GM21367 (cell line): Measurements from ENCODE around the gene GAPDHS.
A peak's percentile ranks its signal among the peaks of the same experiment; 100 is the strongest.

ENCODE experiments used
- ATAC-seq: cut with Tn5 transposase; IDR thresholded peaks from one replicate; pipeline ENCODE4 v1.9.1; 2021; ENCODE audit not compliant: unreplicated experiment

The GAPDHS gene

DNA sequence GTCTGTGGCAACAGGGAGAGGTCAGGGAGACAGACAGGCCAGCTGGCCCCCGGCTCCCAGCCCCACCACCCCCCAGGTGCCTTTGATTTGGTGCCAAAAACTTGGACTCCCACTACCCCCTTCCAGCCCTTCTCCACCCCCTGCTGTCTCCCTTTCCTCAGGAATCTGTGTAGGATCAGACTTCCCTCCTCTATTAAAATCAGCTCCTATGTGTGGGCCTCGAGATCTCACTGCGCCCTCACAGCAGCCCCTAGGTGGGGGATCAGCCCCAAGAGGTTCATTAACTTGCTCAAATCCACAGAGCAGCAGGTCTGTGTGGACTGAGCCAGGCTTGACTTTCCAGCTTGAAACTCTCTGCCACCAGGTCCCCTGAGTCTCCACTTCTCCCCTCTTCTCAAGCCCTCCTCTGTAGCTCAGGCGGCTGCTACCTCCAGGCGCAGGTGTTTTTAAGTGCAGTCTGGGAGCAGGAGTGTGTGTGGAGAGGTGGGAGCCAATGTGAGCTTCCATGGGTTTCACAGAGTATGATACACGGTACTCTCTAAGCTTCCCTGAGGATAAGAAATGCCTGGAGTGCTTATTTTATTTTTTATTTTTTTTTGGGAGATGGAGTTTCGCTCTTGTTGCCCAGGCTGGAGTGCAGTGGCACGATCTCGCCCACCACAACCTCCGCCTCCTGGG is 1.7 kb downstream of the GAPDHS start:
- ATAC-seq: no peak

DNA sequence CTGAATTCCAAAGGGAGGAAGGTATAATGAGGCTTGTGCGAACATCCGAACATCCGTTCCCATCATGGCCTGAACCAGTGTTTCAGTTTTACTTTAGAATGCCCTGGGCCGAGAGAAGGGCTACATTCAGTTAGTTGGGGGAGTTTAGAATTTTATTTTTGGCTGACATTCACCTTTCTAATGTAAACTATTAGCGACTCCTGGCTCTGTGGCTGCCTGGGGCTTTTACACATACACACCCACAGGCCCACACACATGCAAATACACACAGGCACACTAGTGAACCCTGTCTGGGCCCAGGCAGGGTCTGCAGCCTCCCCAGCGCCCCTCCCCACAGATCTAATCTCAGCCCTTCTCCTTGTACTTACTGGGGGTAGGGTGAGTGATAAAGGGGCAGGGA is 6.1 kb downstream of the GAPDHS start:
- ATAC-seq: no peak

DNA sequence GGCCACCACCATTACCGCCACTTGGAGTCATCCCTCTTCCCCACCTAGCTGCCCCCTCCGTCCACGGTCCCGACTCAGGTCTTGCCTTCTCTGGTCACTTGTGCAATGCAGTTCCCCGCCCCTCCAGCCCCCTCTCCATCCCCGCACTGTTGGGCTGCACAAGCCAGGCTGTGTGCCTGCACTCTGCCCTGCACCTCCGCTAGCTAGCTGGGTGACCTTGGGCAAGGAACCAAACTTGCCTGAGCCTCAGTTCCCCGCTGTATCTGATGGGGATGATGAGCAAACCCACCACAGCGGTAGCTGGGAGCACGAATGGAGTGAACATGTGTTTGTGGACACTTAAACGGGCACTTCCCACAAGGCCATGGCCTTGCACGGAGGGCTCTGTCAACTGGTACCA is 6.6 kb downstream of the GAPDHS start:
- ATAC-seq: no peak

DNA sequence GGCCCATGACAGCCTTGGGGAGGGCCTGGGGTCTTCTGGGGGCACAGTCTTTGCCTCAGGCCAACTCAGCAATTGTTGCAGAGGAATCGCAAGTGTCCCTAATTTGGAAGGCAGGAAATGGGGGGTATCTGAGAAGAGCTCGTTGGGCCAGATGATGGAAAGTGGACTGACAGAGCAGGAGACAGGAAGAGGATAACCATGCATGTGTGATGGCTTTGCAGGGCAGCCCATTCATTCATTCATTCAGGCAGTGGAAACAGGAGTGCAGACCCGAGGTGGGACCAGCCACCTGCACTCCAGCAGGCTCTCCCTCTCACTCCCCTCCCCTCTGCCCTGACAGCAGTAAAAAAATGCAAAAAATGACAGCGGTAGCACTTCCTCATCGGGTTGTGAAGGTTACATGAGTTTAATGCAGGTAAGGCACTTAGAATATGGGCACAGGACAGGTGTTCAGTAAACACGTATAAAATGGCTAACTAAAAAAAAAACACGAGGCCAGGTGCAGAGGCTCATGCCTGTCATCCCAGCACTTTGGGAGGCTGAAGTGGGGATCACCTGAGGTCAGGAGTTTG is 7.2 kb downstream of the GAPDHS start:
- ATAC-seq: no peak

DNA sequence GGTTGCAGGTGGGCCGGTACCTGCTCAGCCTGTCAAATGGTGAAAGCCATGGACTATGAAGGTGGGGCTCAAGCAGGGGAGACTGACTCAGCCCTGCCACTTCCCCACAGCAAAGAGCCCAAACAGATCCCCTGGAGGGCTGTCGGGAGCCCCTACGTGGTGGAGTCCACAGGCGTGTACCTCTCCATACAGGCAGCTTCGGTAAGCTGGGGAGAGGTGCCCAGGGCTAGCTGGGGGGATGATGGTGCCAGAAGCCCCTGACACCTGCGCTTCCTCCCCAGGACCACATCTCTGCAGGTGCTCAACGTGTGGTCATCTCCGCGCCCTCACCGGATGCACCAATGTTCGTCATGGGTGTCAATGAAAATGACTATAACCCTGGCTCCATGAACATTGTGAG is 9.0 kb downstream of the GAPDHS start:
- ATAC-seq: no peak

DNA sequence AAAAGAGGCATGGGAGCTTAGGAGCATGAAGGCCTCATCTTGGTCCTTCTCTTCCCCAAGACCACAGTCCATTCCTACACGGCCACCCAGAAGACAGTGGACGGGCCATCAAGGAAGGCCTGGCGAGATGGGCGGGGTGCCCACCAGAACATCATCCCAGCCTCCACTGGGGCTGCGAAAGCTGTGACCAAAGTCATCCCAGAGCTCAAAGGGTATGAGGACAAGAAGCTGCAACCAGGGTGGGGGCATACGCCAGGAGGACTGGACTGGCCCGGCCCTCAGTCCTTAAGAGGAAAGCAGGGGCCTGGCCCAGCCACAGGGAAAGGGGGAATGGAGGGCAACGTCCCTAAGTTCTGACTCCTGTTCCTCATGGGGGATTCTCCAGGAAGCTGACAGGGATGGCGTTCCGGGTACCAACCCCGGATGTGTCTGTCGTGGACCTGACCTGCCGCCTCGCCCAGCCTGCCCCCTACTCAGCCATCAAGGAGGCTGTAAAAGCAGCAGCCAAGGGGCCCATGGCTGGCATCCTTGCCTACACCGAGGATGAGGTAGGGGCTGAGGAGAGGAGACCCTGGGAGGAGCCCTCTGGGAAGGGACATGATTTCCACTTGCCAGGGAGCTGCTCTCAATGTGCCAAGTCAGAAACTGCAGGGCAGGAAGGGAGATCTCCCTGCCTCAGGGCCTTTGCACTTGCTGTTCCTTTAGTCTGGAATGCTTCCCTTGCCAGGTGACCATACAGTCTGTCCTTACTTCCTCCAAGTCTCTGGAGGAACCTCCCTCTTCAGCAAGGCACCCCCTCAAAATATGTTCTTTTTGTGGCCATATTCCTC is 10.2 kb downstream of the GAPDHS start:
- ATAC-seq: no peak

DNA sequence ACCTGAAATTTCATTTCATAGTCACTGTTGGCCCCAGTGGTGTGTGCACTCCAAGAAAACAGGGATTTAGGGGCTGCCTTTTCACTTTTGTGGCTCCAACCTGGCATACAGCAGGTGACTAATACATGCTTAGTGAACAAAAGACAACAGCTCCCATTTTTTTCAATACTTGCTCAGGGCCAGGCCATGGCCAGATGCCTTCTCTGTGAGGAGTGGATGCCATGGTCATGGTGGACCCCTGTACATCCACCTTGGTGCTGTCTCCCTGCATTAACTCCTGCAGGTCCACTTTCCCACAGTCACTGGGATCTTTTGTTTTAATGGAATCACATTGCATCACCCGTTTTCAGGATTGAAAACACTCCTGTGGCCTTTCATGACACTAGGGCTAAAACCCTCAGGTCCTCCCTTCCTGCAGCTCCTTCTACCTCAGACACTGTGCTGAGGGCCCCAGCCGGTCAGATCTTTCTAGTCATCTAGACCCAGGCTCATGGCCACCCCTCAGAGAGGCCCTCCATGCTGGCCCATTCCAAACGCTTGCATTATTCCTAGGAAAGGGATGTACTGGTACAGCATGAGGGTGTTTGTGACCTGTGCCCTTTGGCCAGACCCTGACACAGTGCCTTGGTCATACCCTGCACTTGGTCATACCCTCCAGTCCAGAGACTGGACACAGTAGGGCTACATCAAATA is 11.0 kb downstream of the GAPDHS start:
- no peak for ATAC-seq

DNA sequence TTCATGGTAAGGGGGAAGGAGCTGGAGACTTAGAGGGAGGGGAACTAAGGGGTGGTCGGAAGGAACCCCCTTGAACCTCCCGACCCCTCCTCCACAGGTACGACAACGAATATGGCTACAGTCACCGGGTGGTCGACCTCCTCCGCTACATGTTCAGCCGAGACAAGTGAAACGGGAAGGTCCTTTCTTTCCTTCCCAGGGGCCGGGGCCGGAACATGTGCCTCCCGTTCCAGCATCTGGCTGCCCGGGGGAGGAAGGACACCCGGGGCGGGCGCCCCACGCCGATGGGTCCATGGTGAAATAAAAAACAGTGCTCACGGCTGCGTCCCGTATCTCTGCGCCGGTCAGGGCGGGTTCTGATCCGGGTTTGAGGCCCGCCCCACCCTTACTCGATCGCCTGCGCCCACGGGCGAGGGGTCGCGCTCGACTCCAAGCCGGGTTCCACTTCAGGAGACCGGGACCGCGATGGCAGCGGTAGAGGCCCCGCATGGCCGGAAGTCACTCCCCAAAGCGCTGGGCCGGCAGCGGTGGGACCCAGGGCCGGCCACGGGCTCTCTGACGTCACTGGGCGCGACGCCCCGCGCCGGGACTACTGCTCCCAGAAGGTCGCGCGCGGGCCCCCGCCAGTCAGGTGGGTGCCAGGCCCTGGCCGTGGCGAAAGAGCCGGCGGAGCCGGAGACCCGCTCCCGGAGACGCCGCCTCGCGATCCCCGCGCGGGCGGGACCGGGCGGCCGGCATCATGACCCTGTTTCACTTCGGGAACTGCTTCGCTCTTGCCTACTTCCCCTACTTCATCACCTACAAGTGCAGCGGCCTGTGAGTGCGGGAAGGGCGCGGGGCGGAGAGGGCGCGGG is 12.0 kb downstream of the GAPDHS start, which contains the start of gene TMEM147:
Gene TMEM147, plus strand, starts transcription at position 626 of the 854 bp plus-strand sequence. Its CDS starts 114 bp downstream, at position 740.
- ATAC-seq: peak; percentile 54

DNA sequence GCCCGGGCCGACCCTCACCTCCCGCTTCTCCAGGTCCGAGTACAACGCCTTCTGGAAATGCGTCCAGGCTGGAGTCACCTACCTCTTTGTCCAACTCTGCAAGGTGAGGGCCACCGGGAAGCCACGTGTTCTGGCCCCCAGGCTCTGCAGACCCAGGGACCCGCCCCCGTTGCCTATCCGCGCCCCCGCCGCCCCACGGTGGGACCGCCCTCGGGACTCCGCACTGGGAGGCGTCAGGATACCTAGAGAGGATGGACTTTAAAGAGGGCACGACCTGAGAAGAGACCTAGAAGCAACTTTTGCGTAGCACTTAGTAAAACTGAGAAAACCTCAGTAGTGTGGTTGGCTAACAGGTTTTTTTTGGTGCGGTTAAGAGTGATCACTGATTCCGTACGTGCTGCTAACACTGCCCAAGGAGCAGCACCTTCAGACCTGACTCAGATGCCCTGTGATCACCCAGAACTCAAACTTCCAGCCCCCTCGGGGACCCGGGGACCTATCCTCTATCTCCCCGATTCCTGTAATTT is 12.7 kb downstream of the GAPDHS start:
- peak; percentile 22 for ATAC-seq

DNA sequence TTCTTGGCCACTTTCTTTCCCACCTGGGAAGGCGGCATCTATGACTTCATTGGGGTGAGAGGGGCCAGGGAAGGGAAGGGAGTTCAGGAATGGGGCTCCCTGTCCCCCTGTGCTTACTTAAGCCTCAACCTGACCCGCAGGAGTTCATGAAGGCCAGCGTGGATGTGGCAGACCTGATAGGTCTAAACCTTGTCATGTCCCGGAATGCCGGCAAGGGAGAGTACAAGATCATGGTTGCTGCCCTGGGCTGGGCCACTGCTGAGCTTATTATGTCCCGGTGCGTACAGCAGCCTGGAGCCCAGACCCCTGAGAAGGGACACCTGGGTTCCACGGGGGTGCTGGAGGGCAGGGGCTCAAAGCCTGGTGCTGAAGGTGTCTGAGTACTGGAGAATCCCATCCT is 13.3 kb downstream of the GAPDHS start:
- ATAC-seq: no peak

DNA sequence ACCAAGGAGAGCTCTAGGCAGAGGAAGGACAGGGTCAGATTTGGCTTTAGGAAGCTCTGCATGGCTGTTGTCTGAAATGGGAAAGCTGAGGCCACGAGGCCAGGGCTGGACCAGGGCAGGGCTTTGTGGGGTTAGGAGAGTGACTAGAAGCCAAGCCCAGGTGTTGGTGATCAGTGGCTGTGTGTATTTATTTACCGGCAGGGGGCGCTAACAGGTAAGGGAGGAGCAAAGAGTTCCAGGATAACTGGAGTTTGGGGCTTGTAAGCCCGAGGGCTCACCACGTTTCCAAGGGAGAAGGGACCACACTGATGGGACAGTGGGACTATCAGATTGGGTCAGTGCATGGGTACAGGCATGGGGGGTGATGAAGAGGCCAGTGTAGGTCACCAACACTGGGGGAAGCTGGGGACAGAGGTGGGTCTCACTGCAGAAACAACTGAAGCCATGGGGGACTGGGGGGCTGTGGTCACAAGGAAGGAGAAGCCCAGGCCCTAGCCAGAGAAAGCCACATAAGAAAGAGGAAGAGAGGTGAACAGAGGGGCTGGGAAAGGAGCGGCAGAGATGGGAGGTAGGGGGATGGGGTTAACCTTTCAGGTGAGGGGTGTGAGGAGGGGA is 16.0 kb downstream of the GAPDHS start:
- no peak for ATAC-seq

DNA sequence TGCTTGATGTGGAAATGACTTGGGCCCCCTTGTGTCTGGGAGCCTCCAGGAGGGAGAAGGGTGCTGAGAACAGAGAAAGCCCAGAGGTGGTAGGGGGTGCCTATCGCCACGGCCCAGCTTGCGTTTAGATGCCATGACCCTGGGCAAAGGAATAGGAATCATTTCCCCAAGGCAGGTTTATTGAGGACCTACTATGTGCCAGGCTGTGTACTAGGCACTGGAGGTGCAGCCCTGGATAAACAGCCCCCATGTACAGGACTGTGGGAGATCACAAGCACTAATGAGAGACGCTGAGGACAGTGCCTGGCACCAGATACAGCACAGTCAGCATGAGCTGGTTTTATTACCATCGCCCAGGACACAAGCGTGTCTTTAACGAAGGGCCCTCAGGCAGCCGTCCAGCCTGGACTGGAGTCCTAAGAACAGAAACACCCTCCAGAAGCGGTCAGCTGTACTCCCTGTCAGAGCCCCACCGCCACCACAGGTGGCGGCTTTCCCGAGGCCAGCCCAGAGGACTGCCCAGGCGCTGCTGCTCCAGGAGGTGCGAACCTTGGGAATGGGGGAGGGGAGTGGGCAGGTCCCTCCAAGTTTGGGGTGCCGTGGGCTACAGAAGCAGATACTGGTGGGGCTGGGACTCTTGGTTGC is 16.7 kb downstream of the GAPDHS start:
- ATAC-seq: no peak

DNA sequence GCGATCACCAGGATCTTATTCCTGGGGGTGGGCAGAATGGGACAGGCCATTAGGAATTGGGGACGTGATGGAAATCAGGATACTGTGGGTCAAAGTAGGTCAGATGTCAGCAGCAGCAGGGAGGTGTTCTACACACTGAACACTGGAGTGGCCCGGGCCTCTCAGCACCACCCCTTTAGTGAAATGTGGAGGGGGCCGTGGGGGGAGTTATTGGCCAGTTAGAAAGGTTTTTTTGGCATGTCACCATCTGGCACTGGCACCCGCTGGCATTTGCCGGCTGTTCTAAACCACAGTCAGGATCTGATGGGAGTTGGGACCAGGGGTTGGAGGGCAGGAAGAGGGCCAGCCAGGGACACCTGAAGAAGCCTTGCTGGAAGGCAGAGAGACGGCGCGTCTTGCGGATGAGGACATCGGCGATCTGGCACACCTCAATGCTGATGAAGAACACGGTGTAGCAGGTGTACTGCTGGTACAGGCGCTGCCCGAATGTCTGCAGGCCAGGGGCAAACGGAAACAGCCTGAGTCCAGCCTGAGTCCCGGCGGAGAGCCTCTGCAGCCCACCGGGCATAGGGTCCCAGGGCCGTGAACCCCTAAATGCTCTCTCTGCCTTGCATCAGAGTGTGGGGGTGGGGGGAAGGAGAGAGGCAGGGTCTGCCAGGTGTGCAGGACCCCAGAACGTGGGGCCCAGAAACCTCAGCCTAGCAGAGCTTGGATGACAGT is 18.0 kb downstream of the GAPDHS start:
- no peak for ATAC-seq

DNA sequence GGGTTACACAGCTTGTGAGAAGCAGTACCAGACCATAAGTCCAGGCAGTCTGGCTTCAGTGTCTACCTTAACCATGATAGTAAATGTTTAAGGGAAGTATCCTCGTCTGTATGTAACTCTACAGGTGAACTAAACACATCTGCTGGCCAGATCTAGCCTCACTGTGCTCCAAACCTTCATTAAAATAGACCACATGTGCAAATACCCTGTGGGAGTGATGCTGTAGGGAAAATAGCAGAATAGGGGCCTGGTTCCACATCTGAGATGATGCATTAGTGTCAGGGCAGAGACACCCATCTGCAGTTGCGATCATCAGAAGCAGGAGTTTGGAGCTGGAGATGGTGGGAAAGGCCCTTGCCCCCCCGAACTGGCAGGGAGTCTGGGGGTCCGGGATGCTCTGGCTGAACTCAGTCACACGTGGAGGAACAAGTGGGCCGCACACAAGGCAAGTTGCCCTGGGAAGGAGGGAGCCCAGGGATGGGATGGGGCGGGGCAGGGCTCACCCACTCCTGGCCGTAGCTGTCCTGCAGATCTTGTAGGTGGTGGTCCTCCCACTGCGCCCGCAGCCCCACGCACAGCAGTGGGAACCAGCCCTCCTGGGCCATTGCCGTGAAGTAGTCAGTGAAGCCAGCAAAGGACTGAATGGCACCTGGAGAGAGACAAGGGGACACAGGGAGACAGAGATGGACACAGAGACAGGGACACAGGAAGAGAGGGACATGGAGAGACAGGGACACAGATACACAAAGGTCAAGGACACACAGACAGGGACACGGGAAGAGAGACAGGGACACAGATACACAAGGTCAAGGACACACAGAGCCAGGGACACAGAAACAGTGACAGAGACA is 19.5 kb downstream of the GAPDHS start:
- ATAC-seq: no peak

DNA sequence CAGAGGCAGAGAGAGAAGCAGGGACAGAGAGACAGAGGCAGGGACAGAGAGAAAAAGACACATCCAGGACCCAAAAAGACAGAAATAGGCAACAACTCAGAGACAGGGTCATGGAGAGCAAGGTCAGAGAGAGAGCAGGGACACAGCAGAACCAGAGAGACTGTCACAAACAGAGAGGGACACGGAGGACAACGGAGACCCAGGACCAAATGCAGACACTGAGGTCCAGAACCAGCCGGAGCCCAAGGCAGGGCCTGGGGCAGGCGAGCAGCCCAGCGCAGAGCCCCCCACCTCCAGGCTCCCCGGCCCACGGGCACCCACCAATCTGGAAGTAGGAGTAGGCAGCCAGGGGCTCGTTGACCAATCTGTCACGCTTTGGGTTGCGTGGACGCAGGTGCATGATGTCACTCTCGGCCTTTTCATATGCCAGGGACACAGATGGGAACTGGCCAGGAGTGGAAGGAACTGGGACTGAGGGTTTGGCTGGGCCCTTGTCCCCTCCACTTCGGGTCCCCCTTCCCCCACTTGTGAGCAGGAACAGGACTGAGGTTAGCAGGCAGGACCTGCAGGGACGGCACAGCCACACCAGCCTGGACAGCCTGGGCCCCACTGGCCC is 20.2 kb downstream of the GAPDHS start:
- no peak for ATAC-seq

DNA sequence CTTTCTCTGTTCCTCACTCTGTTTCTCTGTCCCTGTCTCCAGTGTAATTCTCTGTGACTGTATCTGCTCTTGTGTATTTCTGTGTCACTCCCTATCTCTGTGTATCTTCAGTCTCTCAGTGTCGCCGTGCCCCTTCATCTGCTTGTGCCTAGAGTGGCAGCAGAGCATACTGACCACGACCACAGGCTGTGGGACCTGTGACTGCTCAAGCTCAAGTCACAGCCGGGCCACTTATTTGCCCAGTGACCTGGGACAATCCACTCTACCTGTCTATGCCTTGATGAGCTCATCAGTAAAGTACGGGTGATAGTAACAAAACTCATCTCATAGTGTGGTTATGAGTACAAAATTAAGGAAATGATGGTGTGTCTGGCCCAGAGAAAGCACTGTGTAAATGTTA is 20.8 kb downstream of the GAPDHS start:
- ATAC-seq: no peak

DNA sequence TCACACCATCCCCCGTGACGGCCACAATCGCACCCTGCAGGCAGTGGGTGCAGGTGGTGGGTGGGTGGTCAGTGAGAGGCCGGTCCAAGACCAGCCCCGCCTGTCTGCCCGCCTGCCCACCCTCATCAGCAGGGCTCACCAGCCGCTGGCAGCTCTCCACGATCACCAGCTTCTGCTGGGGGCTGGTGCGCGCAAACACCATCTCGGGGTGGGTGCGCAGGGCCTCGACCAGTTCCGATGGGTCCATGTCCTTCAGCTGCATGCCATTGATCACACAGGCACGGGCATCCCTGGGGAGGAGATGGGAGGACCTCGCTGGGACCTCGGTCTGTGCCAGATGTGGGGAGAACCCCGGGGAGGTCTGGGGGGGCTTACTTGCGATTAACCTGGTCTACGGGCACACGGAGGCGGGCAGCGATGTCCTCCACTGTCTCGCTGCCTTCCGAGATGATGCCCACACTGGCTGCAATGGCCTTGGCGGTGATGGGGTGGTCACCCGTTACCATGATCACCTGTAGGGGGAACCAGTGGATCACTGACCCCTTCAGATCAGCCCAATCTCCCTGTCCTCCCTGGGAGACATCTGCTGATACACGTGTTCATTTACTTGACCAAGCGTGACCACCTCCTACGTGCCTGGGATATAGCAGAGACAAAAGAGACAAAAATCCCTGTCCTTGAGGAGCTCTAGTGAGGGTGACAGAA is 22.2 kb downstream of the GAPDHS start:
- no peak for ATAC-seq
